Stimulated activated CD8-positive, alpha-beta memory T cell treated with anti-CD3 and anti-CD28 coated beads, Interleukin-4, amount 100 ng/mL, for 1 hour (primary cell): Measurements from ENCODE around the gene H6PD.

Experiments used
- DNase-seq, 2 donors: peaks; one replicate each; pipeline ENCODE4 v3.0.0-alpha.2; 2020; ENCODE audit warnings: low read depth in 2 of 2, low spot score in 1 of 2

Gene H6PD

GRCh38 chr1:9240914-9241820 is 6.6 kb downstream of the H6PD start:
- no peak for DNase-seq

- no peak for DNase-seq
Observed at GRCh38 chr1:9241891-9242290, 7.3 kb downstream of the H6PD start.

GRCh38 chr1:9242338-9242969 is 7.9 kb downstream of the H6PD start:
- DNase-seq: no peak

- no peak for DNase-seq
Observed at GRCh38 chr1:9243066-9243739, 8.6 kb downstream of the H6PD start.

GRCh38 chr1:9244501-9245229 is 10.1 kb downstream of the H6PD start:
- no peak for DNase-seq

- DNase-seq: no peak
Observed at GRCh38 chr1:9245230-9245619, 10.7 kb downstream of the H6PD start.

GRCh38 chr1:9245661-9246060 is 11.1 kb downstream of the H6PD start:
- no peak for DNase-seq

GRCh38 chr1:9246215-9246614 is 11.6 kb downstream of the H6PD start:
- DNase-seq: no peak

GRCh38 chr1:9246841-9247785 is 12.5 kb downstream of the H6PD start:
- no peak for DNase-seq

- no peak for DNase-seq
Observed at GRCh38 chr1:9247894-9248293, 13.3 kb downstream of the H6PD start.

- no peak for DNase-seq
Observed at GRCh38 chr1:9248341-9249262, 14.0 kb downstream of the H6PD start.

GRCh38 chr1:9249263-9249533 is 14.6 kb downstream of the H6PD start:
- no peak for DNase-seq

- no peak for DNase-seq
Observed at GRCh38 chr1:9249534-9250410, 15.2 kb downstream of the H6PD start.

- no peak for DNase-seq
Observed at GRCh38 chr1:9250411-9251381, 16.1 kb downstream of the H6PD start.

GRCh38 chr1:9251501-9251900 is 16.9 kb downstream of the H6PD start:
- no peak for DNase-seq

- DNase-seq: no peak
Observed at GRCh38 chr1:9253004-9253403, 18.4 kb downstream of the H6PD start.

GRCh38 chr1:9253453-9254105 is 19.0 kb downstream of the H6PD start:
- no peak for DNase-seq
